Measurements from ENCODE around the gene LILRB3. TPM values are rescaled to one million over a fixed set of nuclear protein-coding genes. Genes with fewer than 3 reads are reported as not detected.
A peak's percentile ranks its signal among the peaks of the same experiment; 100 is the strongest.
"Not testable (repeated sequence)": the region's sequence is repeated elsewhere in the genome, so short reads cannot be mapped to it uniquely, and the experiment has no call there.

LILRB3 gene
- total RNA-seq, 2 experiments from 2014 or later, result 1.1 to 1.3 TPM

DNA sequence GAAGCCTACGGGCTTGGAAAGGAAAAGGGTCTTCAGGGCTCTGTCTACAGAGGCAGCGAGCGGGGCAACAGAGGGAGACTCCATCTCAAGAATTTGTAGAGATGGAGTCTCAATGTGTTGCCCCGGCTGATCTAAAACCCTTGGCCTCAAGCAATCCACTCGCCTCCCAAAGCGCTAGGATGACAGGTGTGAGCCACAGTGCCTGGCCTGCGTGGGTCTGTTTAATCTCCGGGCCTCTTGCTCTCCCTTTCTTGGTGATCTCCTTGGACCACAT lies 14.1 kb downstream of the LILRB3 start:
- ChIA-PET CTCF (no interaction called here), POLR2A (interaction anchor here (0.8 to 8.7 kb wide), 4 partner anchors 9 to 93 kb away, joined by 4 to 75 read pairs (median 6); partner anchors contain the start of genes MBOAT7, PRPF31, RPS9 and TFPT)
- H3K4me3 Mint-ChIP-seq, result peak overlapping the region; percentile 67
- TF ChIP-seq, protein P1, sequence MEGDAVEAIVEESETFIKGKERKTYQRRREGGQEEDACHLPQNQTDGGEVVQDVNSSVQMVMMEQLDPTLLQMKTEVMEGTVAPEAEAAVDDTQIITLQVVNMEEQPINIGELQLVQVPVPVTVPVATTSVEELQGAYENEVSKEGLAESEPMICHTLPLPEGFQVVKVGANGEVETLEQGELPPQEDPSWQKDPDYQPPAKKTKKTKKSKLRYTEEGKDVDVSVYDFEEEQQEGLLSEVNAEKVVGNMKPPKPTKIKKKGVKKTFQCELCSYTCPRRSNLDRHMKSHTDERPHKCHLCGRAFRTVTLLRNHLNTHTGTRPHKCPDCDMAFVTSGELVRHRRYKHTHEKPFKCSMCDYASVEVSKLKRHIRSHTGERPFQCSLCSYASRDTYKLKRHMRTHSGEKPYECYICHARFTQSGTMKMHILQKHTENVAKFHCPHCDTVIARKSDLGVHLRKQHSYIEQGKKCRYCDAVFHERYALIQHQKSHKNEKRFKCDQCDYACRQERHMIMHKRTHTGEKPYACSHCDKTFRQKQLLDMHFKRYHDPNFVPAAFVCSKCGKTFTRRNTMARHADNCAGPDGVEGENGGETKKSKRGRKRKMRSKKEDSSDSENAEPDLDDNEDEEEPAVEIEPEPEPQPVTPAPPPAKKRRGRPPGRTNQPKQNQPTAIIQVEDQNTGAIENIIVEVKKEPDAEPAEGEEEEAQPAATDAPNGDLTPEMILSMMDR (IDR thresholded peaks at IDR 0.05), result no peak
- intact Hi-C loops (cut with DNase I, micrococcal nuclease), result loop anchor here in 1 of 2 experiments (10.0 kb wide), 1 partner anchor 256 kb away; the partner anchor contains the start of gene LENG9
- no peaks in the 10 kb centered on the region for H3K27me3 Mint-ChIP-seq
- H3K27ac Mint-ChIP-seq, result peak overlapping the region; percentile 84
- no peaks in the 10 kb centered on the region for H3K9me3 Mint-ChIP-seq
- Histone ChIP-seq H3K27ac (ENCODE audit: low read depth in 1 of 2, low read length in 2 of 2) (peak overlapping the region in 1 of 2 donors; percentile 14), H3K27me3 (ENCODE audit: control insufficient read depth in 1 of 2, insufficient read depth in 2 of 2, low read length in 2 of 2) (no peaks in the 10 kb centered on the region), H3K36me3 (ENCODE audit: insufficient read depth, low read length) (peaks cover 43% of the 10 kb centered on the region), H3K9me3 (ENCODE audit: control insufficient read depth in 1 of 2, insufficient read depth in 1 of 2, low read length in 2 of 2) (no peaks in the 10 kb centered on the region), H3K4me1 (ENCODE audit: insufficient read depth, low read length) (peaks cover 77% of the 10 kb centered on the region), H3K4me3 (ENCODE audit: low read length) (no peak overlapping the region)
- peaks cover 64% of the 10 kb centered on the region for H3K4me1 Mint-ChIP-seq (ENCODE audit: low read depth)
- DNase-seq, result no peak
- ATAC-seq (ENCODE audit: poor library complexity), result no peak
- H3K36me3 Mint-ChIP-seq (ENCODE audit: low read depth), result peaks cover 49% of the 10 kb centered on the region

DNA sequence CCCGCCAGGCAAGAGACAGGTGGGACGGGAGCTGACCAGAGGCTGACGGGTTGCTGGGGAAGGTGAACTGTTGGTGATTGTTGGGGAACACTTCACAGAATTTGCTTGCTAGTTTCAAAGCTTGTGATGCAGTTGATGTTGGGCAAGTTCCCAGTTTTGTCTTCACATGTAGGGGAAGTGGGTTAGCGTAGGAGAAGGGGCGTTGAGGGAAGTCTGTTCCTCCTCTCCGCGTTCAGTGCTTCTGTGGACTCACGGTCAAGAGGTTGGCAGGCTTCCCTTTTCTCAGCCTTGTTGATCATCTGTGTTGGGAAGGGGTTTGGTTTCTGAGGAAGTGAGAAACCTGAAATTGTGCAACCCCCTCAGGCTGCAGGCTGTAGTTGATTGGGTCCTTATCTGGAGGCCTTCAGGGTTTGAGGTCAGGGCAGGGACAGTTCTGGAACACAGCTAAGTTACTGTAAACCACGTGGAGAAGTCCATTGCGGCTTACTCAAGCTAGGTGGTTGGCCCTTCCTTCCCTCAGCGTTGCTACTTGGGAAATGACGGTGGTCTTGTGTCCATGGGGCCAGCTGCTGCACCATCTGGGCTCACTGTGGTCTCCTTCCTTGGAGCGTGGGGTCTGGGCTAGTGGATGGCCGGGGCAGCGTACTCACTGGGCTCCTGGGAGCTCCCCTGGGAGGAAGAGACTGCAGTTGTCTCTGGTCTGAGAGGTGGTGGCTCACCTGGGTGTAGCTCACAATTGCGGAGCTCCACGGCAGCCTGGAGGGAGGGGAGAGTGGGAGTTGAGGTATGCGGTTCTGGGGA lies 14.6 kb downstream of the LILRB3 start:
- no peaks in the 10 kb centered on the region for H3K9me3 ChIP-seq (ENCODE audit: control insufficient read depth in 1 of 2, insufficient read depth in 1 of 2, low read length in 2 of 2)
- ChIA-PET CTCF (no interaction called here), POLR2A (interaction anchor here (0.7 to 8.7 kb wide), 6 partner anchors 8 to 170 kb away, joined by 3 to 75 read pairs (median 5); partner anchors contain the start of genes CNOT3, MBOAT7, PRPF31 and RPS9)
- DNase-seq (peak in 6 of 14 experiments; percentile 19 to 82 (median 46)), ATAC-seq (ENCODE audit: poor library complexity) (peak; percentile 5)
- Mint-ChIP-seq H3K9me3 (no peaks in the 10 kb centered on the region), H3K4me1 (ENCODE audit: low read depth) (peaks cover 68% of the 10 kb centered on the region), H3K27me3 (no peaks in the 10 kb centered on the region), H3K27ac (peak overlapping the region; percentile 84), H3K36me3 (ENCODE audit: low read depth) (peaks cover 55% of the 10 kb centered on the region), H3K4me3 (peak overlapping the region; percentile 67)
- TF ChIP-seq, protein P1 (IDR thresholded peaks at IDR 0.05), result no peak
- H3K27ac ChIP-seq (ENCODE audit: low read depth in 1 of 2, low read length in 2 of 2), result peak overlapping the region in 1 of 2 donors; percentile 63
- H3K4me3 ChIP-seq (ENCODE audit: low read length), result no peak overlapping the region
- peaks cover 82% of the 10 kb centered on the region for H3K4me1 ChIP-seq (ENCODE audit: insufficient read depth, low read length)
- intact Hi-C loops (cut with DNase I, micrococcal nuclease), result loop anchor here in 1 of 2 experiments (10.0 kb wide), 1 partner anchor 257 kb away; the partner anchor contains the start of gene LENG9
- peaks cover 49% of the 10 kb centered on the region for H3K36me3 ChIP-seq (ENCODE audit: insufficient read depth, low read length)
- H3K27me3 ChIP-seq (ENCODE audit: control insufficient read depth in 1 of 2, insufficient read depth in 2 of 2, low read length in 2 of 2), result no peaks in the 10 kb centered on the region

DNA sequence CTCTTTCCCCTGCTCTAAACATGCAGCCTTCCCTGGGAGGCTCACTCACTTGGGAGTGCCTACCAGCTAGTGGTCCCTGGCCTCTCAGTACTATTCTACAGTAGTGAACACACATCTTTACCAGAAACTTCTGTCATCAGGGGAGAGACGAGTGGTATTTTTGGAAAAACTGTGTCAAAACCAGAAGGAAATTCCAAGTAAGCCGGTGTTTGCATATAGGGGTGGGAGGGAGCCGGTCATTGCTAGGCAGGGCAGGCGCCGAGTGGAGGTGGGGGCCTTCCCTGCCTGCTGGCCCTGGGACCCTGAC lies 15.2 kb downstream of the LILRB3 start:
- no peak for ATAC-seq (ENCODE audit: poor library complexity)
- Histone ChIP-seq H3K9me3 (ENCODE audit: control insufficient read depth in 1 of 2, insufficient read depth in 1 of 2, low read length in 2 of 2) (no peaks in the 10 kb centered on the region), H3K36me3 (ENCODE audit: insufficient read depth, low read length) (peaks cover 54% of the 10 kb centered on the region), H3K27ac (ENCODE audit: low read depth in 1 of 2, low read length in 2 of 2) (peak overlapping the region in 1 of 2 donors; percentile 63), H3K4me3 (ENCODE audit: low read length) (no peak overlapping the region), H3K27me3 (ENCODE audit: control insufficient read depth in 1 of 2, insufficient read depth in 2 of 2, low read length in 2 of 2) (no peaks in the 10 kb centered on the region), H3K4me1 (ENCODE audit: insufficient read depth, low read length) (peaks cover 87% of the 10 kb centered on the region)
- intact Hi-C loops (cut with DNase I, micrococcal nuclease), result loop anchor here in 1 of 2 experiments (10.0 kb wide), 1 partner anchor 257 kb away; the partner anchor contains the start of gene LENG9
- POLR2A ChIA-PET, result interaction anchor here (0.7 to 8.7 kb wide), 4 partner anchors 8 to 171 kb away, joined by 3 to 75 read pairs (median 6); partner anchors contain the start of genes CNOT3, MBOAT7, RPS9 and TSEN34
- Mint-ChIP-seq H3K36me3 (ENCODE audit: low read depth) (peaks cover 60% of the 10 kb centered on the region), H3K4me1 (ENCODE audit: low read depth) (peaks cover 74% of the 10 kb centered on the region), H3K4me3 (peak overlapping the region; percentile 67), H3K27ac (peak overlapping the region; percentile 84), H3K9me3 (no peaks in the 10 kb centered on the region), H3K27me3 (no peaks in the 10 kb centered on the region)
- CTCF ChIA-PET, result no interaction called here
- TF ChIP-seq, protein P1 (IDR thresholded peaks at IDR 0.05), result no peak
- no peak for DNase-seq

DNA sequence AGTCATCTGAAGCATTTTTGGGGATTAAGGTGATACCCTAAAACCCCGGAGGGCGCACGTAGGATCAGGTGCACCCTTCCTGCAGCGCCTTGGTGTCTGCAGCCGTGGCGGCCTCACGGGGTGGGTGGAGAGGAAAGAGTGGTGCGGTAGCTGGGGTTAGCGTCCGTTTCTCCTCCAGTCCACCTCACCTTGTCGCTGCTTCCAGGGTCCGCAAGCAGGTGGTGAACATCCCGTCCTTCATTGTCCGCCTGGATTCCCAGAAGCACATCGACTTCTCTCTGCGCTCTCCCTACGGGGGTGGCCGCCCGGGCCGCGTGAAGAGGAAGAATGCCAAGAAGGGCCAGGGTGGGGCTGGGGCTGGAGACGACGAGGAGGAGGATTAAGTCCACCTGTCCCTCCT lies 15.6 kb downstream of the LILRB3 start:
- POLR2A ChIA-PET, result interaction anchor here (0.7 to 8.7 kb wide), 3 partner anchors 17 to 171 kb away, joined by 3 to 75 read pairs (median 6); partner anchors contain the start of genes CNOT3, MBOAT7 and TSEN34
- intact Hi-C loops (cut with DNase I, micrococcal nuclease), result loop anchor here in 1 of 2 experiments (10.0 kb wide), 1 partner anchor 258 kb away; the partner anchor contains the start of gene LENG9
- Mint-ChIP-seq H3K4me1 (ENCODE audit: low read depth) (peaks cover 78% of the 10 kb centered on the region), H3K27ac (peak overlapping the region; percentile 84), H3K36me3 (ENCODE audit: low read depth) (peaks cover 65% of the 10 kb centered on the region), H3K4me3 (peak overlapping the region; percentile 20)
- H3K4me1 ChIP-seq (ENCODE audit: insufficient read depth, low read length), result peaks cover 92% of the 10 kb centered on the region
- H3K27me3 ChIP-seq (ENCODE audit: control insufficient read depth in 1 of 2, insufficient read depth in 2 of 2, low read length in 2 of 2); H3K27me3 Mint-ChIP-seq; H3K27ac ChIP-seq (ENCODE audit: low read depth in 1 of 2, low read length in 2 of 2); H3K4me3 ChIP-seq (ENCODE audit: low read length); H3K9me3 Mint-ChIP-seq; H3K9me3 ChIP-seq (ENCODE audit: control insufficient read depth in 1 of 2, insufficient read depth in 1 of 2, low read length in 2 of 2); ATAC-seq (ENCODE audit: poor library complexity); CTCF ChIA-PET; DNase-seq: not testable (repeated sequence)
- H3K36me3 ChIP-seq (ENCODE audit: insufficient read depth, low read length), result peaks cover 58% of the 10 kb centered on the region
